OCI-LY1 (cell line): ENCODE data around the gene NAA25.

Source experiments
- CTCF ChIP-seq: fragments of 200-600 bp; sonication (generic), shearing (Covaris generic); IDR thresholded peaks from 2 replicates; pipeline ENCODE4 v1.5.1; 2017; ENCODE audit warnings: mild to moderate bottlenecking, antibody characterized with exemption, low read length, moderate library complexity, mixed read lengths
- EZH2 ChIP-seq: fragments of 200-600 bp; sonication (generic), shearing (Covaris generic); IDR thresholded peaks from 2 replicates; pipeline ENCODE4 v1.8.0; 2017; ENCODE audit warnings: borderline replicate concordance, mixed run types, mild to moderate bottlenecking, antibody characterized with exemption, low read length, moderate library complexity, mixed read lengths

DNA sequence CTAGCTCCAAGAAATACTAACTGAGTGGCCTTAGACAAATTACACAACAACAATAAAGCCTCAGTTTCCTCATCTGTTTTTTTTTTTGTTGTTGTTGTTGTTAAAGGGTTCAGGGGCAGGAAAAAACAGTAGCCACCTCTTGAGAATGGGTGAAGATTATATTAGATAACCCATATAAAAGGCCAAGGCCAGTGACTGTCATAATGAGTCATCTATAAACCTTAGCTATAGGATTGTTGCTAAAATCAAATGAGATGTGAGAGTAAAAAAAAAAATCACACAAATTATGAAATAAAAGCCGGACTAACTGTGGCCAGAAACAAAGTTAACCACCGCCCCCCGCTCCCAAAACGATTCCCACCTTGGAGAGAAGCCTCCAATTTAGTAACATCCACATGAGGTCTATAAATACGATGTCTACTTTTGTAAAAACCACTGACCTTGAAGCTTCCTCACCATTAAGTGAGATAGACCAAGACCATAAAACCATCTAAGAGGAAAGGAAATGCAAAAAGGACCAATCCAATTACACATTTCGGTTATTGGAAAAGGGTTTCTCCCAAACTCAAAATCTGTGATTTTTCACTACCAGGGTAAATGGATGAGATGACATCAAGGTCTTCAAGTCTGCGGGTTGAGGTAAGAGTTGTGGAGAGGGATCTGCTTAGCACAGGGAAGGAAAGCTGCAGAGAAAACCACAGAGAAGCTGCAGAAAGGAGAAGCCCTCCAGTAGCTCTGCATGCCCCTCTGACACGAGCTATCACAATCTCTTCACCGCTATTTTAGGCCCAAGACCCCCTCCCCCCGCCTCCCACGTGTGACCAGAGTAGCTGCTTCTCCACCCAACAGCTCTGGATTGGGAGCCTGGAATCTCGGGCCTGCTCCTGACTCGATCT lies 1.0 kb downstream of the NAA25 start:
- TF ChIP-seq CTCF (no peak), EZH2 (no peak)
